HG03378 (cell line): ENCODE measurements around the gene FLAD1.

Source experiments
- ATAC-seq: cut with Tn5 transposase; IDR thresholded peaks from one replicate; pipeline ENCODE4 v1.9.1; 2021; ENCODE audit warnings: mild to moderate bottlenecking, moderate library complexity; ENCODE audit not compliant: unreplicated experiment

FLAD1 gene

GRCh38 chr1:154982897-154983648, at the start of gene FLAD1:
FLAD1 (plus strand) TSS chr1:154983344; CDS start chr1:154983695, 351 bp downstream.
- ATAC-seq, result peak; percentile 95

GRCh38 chr1:154934358-154934948, 48.7 kb upstream of the FLAD1 start:
- ATAC-seq, result no peak

- ATAC-seq, result no peak
Measured at GRCh38 chr1:154935749-154936554, 47.2 kb upstream of the FLAD1 start.

- ATAC-seq, result peak; percentile 47
Measured at GRCh38 chr1:154936555-154937084, 46.5 kb upstream of the FLAD1 start, which contains the start of gene PMVK. PMVK (minus strand) TSS chr1:154936719; CDS start chr1:154936685, 34 bp downstream.

- peak; percentile 41 for ATAC-seq
Measured at GRCh38 chr1:154937085-154937987, 45.8 kb upstream of the FLAD1 start.

DNA sequence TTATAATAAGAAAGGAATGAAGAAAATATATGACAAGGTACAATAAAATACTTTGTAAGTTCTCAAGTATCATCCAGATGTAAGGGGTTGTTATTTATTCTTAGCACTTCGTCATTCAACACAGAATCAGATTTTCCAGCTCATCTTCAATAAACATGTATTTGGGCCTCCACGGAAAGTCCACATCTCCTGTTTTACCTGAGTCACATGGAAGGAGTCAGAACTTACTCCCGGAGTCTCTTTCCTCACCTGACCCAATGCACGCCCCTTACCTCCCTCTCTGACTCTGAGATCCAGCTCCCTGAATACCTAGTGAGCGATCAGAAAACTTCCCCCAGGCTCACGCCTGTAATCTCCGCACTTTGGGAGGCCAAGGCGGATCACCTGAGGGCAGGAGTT, 45.2 kb upstream of the FLAD1 start:
- ATAC-seq, result no peak

- ATAC-seq, result no peak
Measured at GRCh38 chr1:154938604-154939399, 44.3 kb upstream of the FLAD1 start.

DNA sequence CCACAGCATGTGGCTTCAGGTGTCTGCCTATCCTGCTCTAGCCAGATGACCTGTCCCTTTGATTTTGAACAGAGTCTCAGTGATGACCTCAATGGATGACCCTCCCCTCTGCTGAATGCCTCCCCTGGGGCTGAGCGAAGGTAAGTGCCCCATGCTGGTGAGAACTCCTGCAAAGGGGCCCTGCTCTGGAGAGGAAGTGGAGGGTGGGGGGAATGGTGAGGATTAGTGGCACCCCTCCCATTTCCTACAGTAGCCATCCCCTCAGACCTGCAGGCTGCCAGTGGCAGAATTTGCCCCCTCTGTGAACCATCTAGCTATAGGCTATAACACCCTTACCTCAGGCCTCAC, 43.0 kb upstream of the FLAD1 start:
- ATAC-seq, result no peak

DNA sequence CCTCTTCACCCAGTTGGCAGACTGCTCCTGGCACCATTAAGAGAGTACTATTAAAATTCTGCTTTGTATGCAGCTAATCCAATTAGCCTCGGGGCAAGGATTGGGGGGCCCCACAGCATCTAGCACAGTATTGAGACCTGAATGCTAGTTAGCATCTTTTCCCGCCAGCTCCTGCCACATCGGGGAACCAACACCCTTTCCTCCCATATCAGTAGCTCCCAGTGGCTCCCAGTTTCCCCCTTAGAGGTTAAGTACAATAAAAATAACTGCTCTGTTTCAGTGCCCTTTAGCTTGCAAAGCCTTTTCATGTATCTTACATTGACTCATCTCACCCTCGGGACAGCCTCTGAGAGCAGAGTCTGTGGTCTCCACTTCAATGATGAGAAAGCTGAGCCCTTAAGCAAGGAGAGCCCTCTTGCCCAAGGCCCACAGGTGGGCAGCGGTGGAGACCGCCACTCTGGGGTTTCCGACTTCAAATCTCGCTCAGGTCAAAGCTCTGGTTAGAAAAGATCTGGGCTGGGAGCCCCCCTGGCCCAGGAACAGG, 42.4 kb upstream of the FLAD1 start:
- ATAC-seq, result no peak

DNA sequence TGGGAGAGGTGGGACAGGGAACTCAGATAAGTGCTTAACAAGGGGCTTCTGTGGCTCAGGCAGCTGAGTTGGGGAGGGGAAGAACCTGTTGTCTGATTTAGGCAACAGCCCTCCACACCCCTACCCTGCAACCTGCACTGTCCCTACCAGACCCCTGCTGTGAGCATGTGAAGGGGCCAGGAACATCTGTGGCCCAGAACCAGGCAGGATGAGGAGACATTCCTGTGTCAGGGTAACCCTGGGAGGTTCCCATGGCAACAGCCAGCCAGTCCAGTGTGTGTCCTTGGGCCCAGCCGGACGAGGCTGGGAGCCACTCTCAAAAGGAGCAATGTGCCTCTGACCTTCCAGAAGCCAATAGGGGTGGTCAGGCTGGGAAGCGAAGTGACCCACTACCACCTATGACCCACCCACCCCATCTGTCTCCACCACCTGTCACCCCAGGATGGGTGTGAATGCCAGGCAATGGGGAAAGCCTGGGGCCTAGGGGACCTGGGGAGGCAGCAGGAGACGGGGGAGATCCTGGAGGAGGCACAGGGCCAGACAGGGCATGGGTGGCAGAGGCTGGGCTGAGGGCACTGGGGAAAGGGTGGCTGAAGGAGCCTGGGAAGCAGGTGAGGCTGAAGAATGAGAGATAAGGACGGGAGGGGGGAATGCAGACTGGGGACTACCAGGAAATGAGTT, 41.7 kb upstream of the FLAD1 start:
- no peak for ATAC-seq

DNA sequence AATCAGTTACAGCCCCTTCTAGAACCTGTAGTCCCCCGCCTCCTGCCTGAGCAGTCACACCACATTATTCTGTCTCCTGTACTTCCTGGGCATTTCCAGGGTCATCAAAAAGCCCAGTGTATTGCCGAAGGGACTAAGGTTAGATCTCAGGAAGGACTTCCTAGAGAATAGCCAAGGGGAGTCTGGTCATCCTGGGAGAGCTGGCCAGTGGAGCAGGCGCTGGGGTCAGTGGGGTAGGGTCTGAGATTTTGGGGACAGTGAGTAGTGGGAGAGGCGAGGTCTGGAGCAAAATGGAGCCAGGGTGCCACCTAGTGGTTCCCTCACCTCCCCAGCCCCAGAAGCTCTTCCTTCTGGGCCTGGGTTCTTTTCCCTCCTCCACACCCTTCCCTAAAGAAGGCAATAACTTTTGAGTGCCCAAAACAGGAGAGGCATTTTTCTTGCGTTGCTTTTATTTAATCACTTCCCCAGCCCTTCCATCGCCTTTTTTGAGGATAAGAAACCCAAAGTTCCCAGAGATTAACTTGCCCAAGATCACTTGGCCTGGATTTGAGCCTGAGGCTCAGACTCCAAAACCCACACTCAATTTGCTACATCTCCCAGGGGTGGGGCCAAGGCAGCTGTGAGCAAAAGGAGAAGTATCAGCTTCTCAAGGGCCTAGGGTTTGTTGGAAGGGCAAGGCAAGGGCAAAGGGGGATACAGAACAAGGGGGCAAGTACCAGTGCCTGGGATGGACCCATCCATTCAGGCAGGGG, 39.3 kb upstream of the FLAD1 start:
- ATAC-seq, result no peak

DNA sequence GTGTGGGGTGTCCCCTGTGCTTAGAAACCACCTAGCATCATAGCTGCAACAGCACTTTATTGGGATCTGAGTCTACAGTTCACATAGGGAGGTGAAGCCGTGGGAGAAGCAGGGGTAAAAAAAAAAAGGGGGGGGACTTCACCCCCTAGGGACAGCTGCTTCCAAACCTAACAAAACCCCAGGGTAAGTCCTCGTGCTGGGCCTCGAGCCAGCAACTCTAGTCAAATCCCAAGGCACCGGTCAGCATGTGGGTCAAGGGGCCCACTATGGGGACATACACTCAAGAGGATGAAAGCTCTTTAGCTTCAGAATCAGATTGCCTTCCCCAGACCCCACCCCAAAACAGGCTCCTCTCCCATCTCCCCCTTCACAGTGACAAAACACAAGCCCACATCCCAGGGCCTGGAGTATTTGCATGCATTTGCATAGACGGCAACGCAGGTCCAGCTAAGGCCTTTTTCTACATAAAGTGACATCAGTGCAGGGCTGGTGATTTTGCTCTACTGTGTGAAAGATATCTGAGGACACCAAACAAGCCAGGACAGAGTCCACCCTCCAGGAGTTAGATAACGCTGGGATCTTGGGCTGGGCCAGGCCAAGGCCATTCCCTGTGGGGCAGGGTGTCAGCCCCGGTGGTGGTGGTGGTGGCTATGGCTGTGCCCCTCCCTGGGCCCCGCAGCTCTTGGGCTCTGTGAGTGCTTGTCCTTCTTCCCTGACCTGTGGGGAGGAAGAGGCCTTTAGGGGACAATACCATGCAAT, 38.6 kb upstream of the FLAD1 start:
- no peak for ATAC-seq

DNA sequence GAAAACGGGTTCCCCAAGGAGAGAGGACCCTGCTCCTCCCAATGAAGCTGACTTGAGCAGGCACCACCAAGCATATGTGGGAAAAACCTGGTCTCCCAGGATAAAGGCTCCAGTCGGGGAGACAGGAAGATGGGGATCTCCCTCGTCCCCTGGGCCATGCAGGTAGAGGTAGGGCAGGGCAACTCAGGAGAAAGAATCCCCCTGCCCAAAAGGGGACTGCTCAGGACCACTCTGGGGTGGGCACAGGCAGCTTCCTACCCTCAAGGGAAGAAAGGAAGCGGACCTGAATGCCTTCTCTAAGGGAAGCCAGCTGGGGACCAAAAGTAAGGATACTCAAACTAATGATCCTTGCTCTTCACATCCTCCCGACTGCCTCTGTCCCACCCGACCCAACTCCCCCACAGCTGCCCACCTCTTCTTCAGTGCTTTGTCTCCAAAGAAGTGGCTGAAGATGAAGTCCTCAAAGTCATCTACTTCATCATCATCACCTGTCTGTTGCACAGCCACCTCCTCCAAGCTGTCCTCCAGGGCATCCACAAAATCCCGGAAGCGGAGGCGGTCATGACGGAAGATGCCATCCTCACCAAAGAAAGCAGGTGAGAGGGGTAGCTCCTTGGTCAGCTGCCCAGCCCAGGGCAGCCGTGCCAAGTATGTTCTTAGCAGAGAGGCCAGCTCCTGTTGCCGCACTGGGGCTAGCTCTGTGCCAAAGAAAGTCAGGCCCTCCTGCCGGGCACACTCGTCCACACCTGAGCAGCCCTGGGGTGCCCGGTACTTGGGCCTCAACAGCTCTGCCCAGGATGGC, 37.8 kb upstream of the FLAD1 start:
- no peak for ATAC-seq

DNA sequence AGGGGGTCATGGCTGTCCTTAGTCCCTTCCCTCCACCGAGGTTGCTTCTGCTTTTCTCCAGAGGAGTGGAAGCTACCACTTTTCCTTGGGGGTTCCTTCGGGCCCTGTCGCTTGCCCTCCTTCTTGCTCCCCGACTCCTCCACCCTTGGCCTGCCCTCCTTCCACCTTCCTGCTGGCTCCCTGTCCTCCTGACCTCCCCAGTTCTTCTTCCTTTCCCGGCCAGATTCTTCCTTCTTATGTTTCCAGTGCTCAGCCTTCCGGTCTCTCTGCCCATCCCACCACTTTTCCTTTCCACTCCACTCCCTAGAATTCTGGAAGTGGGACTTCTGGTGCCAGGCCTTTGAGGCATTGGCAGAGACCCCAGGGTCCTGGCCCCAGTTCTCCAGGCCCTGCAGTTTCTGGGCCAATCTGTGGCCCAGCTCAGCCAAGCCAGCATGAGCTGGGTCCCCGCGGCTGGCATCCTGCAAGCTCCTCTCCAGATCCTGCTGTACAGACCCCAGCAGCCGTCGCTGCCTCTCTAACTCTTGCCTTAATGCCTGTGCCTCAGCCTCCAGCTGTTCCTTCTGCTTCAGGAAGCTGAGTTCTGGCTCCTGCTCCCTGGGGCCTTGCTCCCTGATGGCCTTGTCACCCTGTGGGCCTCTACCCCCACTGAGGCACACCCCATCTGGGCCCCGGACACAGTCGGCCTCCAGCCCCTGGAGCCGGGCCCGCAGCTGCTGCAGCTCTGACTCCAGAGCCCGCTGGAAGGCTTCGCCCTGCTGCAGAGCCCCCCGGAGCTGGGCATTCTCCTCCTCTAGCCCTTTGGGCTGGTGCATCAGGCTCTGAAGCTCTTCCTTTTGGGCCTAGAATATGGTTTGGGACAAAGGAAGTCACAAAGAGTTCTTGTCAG, 36.9 kb upstream of the FLAD1 start:
- no peak for ATAC-seq

- no peak for ATAC-seq
Measured at GRCh38 chr1:154948079-154948478, 35.1 kb upstream of the FLAD1 start.
